Measurements from ENCODE around the gene TP53TG3.
"Not testable (repeated sequence)": the region's sequence is repeated elsewhere in the genome, so short reads cannot be mapped to it uniquely, and the experiment has no call there.

DNA sequence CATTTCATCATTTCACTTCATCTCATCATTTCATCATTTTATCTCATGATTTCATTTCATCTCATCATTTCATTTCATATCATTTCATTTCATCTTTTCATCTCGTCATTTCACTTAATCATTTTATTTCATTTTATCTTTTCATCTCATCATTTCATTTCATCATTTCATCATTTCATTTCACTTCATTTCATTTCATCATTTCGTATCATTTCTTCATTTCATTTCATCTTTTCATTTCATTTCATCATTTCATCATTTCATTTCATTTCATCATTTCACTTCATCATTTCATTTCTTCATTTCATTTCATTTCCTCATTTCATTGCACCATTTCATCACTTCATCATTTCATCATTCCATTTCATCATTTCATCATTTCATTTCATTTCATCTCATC lies 29.8 kb downstream of the TP53TG3 start:
- not testable (repeated sequence) for TF ChIP-seq CTCF, POLR2A (IDR thresholded peaks at IDR 0.05)
